Psoas muscle (tissue), 8 donors: ENCODE measurements around the gene DLG5. TPM values are rescaled to one million over a fixed set of nuclear protein-coding genes. Genes with fewer than 3 reads are reported as not detected.

Source experiments
- ATAC-seq, 4 donors: fragments of 200-7000 bp; cut with Tn5 transposase; one replicate each; pipeline ENCODE4 v1.9.1; 2020; ENCODE audit warnings: moderate library complexity in 3 of 4, mild to moderate bottlenecking in 2 of 4
- DNase-seq, 2 donors: peaks; one replicate each; pipeline ENCODE4 v3.0.0-alpha.2; 2020
- H3K27ac ChIP-seq: fragments of 200-600 bp; one replicate; pipeline ENCODE4 v1.8.0; 2022
- H3K27me3 ChIP-seq, 3 donors: fragments of 200-600 bp in 1 of 3; one replicate each; pipeline versions ENCODE4 v1.6.1 to v1.8.0; 2013 to 2022; ENCODE audit warnings: low read length in 2 of 3, mild to moderate bottlenecking in 2 of 3, moderate library complexity in 1 of 3; ENCODE audit not compliant: insufficient read depth in 3 of 3
- H3K36me3 ChIP-seq, 2 donors: fragments of 200-600 bp in 1 of 2; one replicate each; pipeline versions ENCODE4 v1.6.1 to v1.8.0; 2013 to 2022; ENCODE audit warnings: low read depth in 1 of 2, mild to moderate bottlenecking in 1 of 2, moderate library complexity in 1 of 2; ENCODE audit not compliant: insufficient read depth in 1 of 2
- H3K4me1 ChIP-seq: fragments of 200-600 bp; one replicate; pipeline ENCODE4 v1.8.0; 2022
- H3K4me3 ChIP-seq: fragments of 200-600 bp; one replicate; pipeline ENCODE4 v1.8.0; 2022; ENCODE audit warnings: mild to moderate bottlenecking
- H3K9me3 ChIP-seq: fragments of 200-600 bp; one replicate; pipeline ENCODE4 v1.8.0; 2022
- WGBS, 3 donors: extraction: QIAGEN DNeasy Blood & Tissue Kit; methylation state at CpG; one replicate each; pipeline versions ENCODE4 v1.1.6 to v1.1.7; 2013; 5-methylcytosine and 5-hydroxymethylcytosine counted together
- intact Hi-C, 2 donors: fragments of 100-400 bp; cut with DNase I; formaldehyde crosslinking; loops; one replicate each; pipeline versions ENCODE4 v1.11.0 to v1.14.2; 2022
- polyA plus RNA-seq, 3 donors: library from polyadenylated mRNA; stranded (reverse); fragments of 200-250 nt; gene quantifications; one replicate each; pipeline ENCODE4 v1.2.3, GENCODE V29; 2013
- total RNA-seq, 4 donors: library from RNA; stranded (reverse); fragmentation: NEBNext Ultra II Directional in 2 of 4; extraction: Animal tissue kit (Norgen Biotek cat#: 25700) in 2 of 4; gene quantifications; one replicate each; pipeline versions ENCODE4 v1.2.1 to v1.2.4, GENCODE V29; 2021 to 2023
- TF ChIP-seq, protein P1 (sequence below): fragments of 200-600 bp; IDR thresholded peaks from one replicate; pipeline ENCODE4 v1.8.0; 2022; ENCODE audit warnings: antibody characterized with exemption
- donor health status: healthy with polysubstance abuse.
- donor health status: DM: no; HTN: no; CAD: no; lungs with moderate emphysema.
- donor health status: Bipolar disorder and iron deficiency.
- donor health status: healthy.
- donor health status: DM: yes; HTN: yes; CAD: no.
- donor health status: DM: no; HTN: no; CAD: no.
- donor health status: DM: no; HTN: no; CAD: no.
- donor health status: DM: yes; HTN: yes; CAD: no.

Gene DLG5
- total and polyA plus RNA-seq, 7 donors: 10.2 to 62.9 (median 36.9) TPM

- WGBS, 3 donors: 92 to 94% (median 92%) methylated on average over 6 of the region's 6 CpGs
- intact Hi-C loops: no loop called here
- TF ChIP-seq, protein P1, sequence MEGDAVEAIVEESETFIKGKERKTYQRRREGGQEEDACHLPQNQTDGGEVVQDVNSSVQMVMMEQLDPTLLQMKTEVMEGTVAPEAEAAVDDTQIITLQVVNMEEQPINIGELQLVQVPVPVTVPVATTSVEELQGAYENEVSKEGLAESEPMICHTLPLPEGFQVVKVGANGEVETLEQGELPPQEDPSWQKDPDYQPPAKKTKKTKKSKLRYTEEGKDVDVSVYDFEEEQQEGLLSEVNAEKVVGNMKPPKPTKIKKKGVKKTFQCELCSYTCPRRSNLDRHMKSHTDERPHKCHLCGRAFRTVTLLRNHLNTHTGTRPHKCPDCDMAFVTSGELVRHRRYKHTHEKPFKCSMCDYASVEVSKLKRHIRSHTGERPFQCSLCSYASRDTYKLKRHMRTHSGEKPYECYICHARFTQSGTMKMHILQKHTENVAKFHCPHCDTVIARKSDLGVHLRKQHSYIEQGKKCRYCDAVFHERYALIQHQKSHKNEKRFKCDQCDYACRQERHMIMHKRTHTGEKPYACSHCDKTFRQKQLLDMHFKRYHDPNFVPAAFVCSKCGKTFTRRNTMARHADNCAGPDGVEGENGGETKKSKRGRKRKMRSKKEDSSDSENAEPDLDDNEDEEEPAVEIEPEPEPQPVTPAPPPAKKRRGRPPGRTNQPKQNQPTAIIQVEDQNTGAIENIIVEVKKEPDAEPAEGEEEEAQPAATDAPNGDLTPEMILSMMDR: no peak
- H3K27ac ChIP-seq: no peak overlapping the region
- no peaks in the 10 kb centered on the region for H3K27me3 ChIP-seq
- no peaks in the 10 kb centered on the region for H3K4me1 ChIP-seq
- no peaks in the 10 kb centered on the region for H3K9me3 ChIP-seq
- ATAC-seq (no peak), DNase-seq (peak in 1 of 2 donors; percentile 38)
- no peak overlapping the region for H3K4me3 ChIP-seq
- H3K36me3 ChIP-seq: peaks cover 5 to 100% of the 10 kb centered on the region in 2 donors
These were observed 113.8 kb downstream of the DLG5 start for GRCh38 chr10:77812741-77813140.

DNA sequence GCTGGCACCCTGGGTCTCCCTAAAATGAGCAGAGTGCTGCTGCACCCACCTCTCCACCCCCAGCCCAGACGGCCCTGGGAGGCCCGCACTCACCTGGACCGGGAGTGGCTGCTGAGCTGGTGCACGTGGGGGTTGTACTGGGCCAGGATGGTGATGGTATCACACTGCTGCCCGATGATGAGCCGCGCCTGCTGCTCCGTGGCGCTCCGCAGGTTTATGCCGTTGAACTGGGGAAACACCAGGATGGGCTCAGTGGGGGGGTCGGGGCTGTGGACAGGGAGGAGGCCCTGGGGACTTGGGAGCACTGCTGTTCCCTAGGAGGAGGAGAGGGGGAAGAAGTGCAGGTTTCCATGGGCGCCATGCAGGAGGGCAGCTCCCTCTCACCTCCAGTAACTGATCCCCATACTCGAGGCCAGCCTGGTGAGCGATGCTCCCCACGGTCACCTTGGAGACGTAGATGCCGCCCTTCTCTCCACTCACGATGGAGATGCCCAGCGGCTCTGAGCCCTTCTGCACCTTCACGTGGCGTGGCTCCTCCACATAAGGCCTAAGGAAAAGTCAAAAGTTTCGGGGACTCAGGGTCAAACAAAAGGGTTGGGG, 114.6 kb downstream of the DLG5 start:
- Histone ChIP-seq H3K9me3 (no peaks in the 10 kb centered on the region), H3K27me3 (no peaks in the 10 kb centered on the region), H3K36me3 (peaks cover 5 to 100% of the 10 kb centered on the region in 2 donors), H3K4me3 (no peak overlapping the region), H3K27ac (no peak overlapping the region), H3K4me1 (no peaks in the 10 kb centered on the region)
- intact Hi-C loops: no loop called here
- DNase-seq (peak in 1 of 2 donors; percentile 51), ATAC-seq (no peak)
- TF ChIP-seq, protein P1: no peak
- WGBS, 3 donors: 93 to 94% (median 94%) methylated on average over 23 of the region's 23 CpGs

GRCh38 chr10:77810446-77811335, 115.9 kb downstream of the DLG5 start:
- TF ChIP-seq, protein P1: no peak
- WGBS, 3 donors: 85 to 91% (median 87%) methylated on average over 22 to 23 of the region's 23 CpGs
- no peaks in the 10 kb centered on the region for H3K9me3 ChIP-seq
- no peak overlapping the region for H3K27ac ChIP-seq
- DNase-seq: peak in 1 of 2 donors; percentile 28
- intact Hi-C loops: no loop called here
- no peaks in the 10 kb centered on the region for H3K4me1 ChIP-seq
- ATAC-seq: no peak
- H3K27me3 ChIP-seq: no peaks in the 10 kb centered on the region
- no peak overlapping the region for H3K4me3 ChIP-seq
- peaks cover 3 to 100% of the 10 kb centered on the region in 2 donors for H3K36me3 ChIP-seq

DNA sequence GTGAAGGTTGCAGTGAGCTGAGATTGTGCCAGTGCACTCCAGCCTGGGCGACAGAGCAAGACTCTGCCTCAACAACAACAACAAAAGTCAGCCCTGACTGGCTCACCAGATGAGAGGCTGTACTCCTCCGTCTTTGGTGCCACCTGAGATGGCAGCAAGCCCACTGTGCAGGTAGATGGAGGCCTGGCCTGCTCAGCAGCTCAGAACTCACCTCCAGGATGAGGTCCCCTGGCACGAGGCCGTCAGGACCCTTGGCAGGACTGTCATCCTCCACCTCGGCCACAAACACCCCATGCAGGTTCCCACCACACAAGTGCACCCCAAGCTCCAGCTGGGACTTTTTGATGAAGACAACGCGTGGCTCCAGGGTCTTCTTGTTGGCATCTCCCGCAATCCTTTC, 117.2 kb downstream of the DLG5 start:
- DNase-seq (no peak), ATAC-seq (no peak)
- Histone ChIP-seq H3K27ac (no peak overlapping the region), H3K27me3 (no peaks in the 10 kb centered on the region), H3K4me3 (no peak overlapping the region), H3K9me3 (no peaks in the 10 kb centered on the region), H3K4me1 (no peaks in the 10 kb centered on the region), H3K36me3 (peaks cover 4 to 100% of the 10 kb centered on the region in 2 donors)
- 91 to 93% (median 92%) methylated on average over 8 of the region's 8 CpGs for WGBS, 3 donors
- TF ChIP-seq, protein P1: no peak
- intact Hi-C loops: no loop called here
